HEK293T (cell line): ENCODE data around the gene FEM1C.

Experiments used
- ARNT ChIP-seq: fragments of 450-650 bp; IDR thresholded peaks from 2 replicates; pipeline ENCODE4 v1.6.1; 2017; ENCODE audit warnings: mild to moderate bottlenecking
- BHLHE40 ChIP-seq: fragments of 450-650 bp; IDR thresholded peaks from 2 replicates; pipeline ENCODE4 v1.6.1; 2016; ENCODE audit warnings: mild to moderate bottlenecking, moderate library complexity, borderline replicate concordance
- FOXK2 ChIP-seq: fragments of 450-650 bp; IDR thresholded peaks from 2 replicates; pipeline ENCODE4 v1.6.1; 2016; ENCODE audit warnings: mild to moderate bottlenecking
- FOXM1 ChIP-seq: fragments of 450-650 bp; IDR thresholded peaks from 2 replicates; pipeline ENCODE4 v1.6.1; 2017; ENCODE audit warnings: mild to moderate bottlenecking, borderline replicate concordance
- HDGF ChIP-seq: fragments of 450-650 bp; IDR thresholded peaks from 2 replicates; pipeline ENCODE4 v1.6.1; 2017; ENCODE audit warnings: antibody characterized with exemption, borderline replicate concordance
- NFRKB ChIP-seq: fragments of 450-650 bp; IDR thresholded peaks from 2 replicates; pipeline ENCODE4 v1.6.1; 2016; ENCODE audit warnings: mild to moderate bottlenecking, moderate library complexity
- SP1 ChIP-seq: fragments of 450-650 bp; IDR thresholded peaks from 2 replicates; pipeline ENCODE4 v1.6.1; 2017
- TARDBP ChIP-seq: fragments of 450-650 bp; IDR thresholded peaks from 2 replicates; pipeline ENCODE4 v1.6.1; 2016

DNA sequence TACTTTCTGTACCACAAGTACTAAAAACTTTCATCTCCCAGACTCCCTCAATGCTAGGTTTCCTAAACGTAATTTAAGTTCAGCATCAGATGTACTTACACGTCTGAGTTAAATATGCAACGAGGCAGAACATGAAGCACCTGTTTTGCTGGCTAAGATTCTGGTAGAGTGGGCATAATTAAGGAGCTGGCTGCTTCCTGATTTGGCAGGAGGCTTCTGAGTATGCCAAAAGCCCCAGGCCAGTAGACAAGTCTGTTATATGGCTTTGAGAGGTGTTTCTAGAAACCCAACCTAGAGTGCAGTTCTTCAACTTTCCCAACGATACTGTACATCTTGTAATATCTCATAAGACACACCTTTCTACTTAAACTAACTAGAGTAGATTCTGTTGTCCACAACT, 44.1 kb upstream of the FEM1C start:
- TF ChIP-seq NFRKB (no peak), FOXM1 (no peak), TARDBP (no peak), ARNT (no peak), BHLHE40 (no peak), SP1 (no peak), FOXK2 (no peak), HDGF (no peak)
